Activated naive CD4-positive, alpha-beta T cell (primary cell): ENCODE measurements around the gene USP24.

Experiments
- DNase-seq, 4 experiments: peaks; one replicate each; lab custom pipeline; 2025; lab: John Stamatoyannopoulos, UW

USP24 gene

DNA sequence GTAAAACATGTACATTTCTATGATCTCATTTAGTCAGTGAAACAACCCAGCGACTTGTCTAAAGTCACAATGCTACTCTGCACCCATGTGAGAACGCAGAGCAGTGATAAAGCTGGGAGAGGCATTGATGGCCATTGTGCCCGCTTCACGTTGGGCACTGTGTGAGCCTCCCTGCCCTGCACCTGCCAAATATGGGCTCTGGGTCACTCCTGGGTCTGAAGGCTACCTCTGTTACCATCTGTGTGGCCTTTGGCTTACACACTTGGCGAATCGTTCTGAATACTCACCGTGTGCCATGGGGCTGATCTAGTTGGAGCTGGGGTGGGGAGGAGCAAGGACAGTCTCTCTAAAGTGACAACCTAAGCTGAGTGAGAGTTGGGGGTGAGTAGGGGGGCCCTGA, 145.9 kb downstream of the USP24 start:
- DNase-seq: no peak

DNA sequence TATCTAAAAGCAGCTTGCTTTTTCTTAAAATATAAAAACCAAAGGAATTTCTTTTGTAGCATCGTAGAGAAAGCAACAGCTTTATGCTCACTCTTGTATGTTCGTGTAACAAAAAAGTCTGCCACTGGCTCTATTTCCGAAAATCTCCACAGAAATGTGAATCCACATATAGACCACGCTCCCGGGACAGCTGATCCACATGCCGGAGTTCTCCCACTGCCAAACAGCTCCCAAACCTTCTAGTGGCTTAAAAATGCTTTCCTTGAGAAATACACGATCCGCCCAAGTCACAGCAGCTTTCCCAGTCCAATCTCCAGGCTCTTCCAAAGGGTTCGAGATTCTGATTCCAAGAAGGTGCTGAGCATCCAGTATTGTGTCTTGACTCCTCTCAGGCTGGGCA, 146.5 kb downstream of the USP24 start:
- no peak for DNase-seq

DNA sequence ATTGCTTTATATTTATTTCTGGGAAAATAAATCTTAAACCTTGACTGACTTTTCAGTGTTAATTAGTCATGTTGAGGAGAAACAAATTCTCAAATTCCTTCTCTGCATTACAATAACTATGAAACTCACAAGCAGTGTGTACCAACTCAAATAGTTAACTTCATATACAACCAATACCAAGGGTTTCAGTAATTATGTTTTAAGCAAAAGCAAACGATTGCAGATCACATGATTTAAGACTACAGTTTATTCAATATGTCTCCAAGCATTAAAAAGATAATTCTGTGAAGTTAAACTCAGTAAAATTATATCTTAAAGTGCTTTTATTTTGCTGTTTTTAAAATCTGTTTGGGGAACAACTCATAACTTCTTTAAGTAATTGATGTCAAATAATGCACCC, 147.2 kb downstream of the USP24 start:
- no peak for DNase-seq

DNA sequence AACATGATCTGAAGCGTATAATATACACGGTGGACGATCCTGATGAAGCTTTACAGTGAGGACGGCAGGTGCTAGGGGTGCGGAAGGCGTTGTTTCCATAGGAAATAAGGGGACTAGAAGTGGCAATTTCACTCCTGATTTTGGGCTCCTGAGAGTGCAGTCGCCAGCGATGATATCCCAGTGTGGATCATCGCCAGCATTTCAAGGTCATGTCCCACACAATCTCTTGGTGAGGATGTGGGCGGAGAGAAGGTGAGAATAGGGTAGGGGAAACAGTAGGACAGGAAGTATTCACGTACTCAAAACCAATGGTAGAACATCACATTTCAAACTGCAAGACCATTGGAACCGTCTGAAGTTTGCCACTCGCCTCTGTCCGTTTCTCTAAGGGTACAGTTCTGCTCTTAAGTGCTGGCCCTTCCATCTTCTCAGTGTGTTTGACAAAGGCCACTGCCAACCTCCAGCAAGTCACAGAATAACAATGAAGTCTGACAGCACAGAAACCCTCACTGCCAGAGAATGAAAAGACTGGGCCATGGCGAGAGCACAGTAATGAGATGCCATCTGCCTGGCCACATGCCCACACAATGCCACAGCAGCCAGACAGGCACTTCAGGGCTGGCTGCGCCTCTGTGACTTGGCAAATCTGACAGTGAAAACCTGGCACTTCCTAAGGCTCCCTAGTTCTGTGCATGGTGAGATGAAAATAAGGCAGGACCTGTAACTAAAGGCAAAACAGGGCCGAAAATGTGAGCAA, 148.0 kb downstream of the USP24 start:
- DNase-seq: no peak

DNA sequence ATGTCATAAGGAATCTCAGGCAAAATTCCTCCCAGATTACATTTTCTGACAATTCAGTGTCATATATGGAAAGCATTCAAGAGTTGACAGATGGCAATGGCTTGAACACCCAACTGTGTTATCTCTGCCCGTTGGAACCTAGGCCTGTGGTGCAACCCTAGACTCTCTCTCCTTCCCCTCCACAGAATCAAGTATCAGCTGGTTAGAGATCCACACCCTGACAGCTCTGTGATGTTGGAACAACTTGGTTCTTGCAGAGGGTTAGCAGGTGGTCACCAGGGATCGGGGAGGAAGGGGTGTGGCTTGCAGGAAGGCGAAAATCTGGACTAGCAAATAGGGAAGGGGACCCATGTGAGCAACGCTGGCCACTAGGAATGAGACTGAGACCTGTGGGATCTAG, 149.5 kb downstream of the USP24 start:
- no peak for DNase-seq

DNA sequence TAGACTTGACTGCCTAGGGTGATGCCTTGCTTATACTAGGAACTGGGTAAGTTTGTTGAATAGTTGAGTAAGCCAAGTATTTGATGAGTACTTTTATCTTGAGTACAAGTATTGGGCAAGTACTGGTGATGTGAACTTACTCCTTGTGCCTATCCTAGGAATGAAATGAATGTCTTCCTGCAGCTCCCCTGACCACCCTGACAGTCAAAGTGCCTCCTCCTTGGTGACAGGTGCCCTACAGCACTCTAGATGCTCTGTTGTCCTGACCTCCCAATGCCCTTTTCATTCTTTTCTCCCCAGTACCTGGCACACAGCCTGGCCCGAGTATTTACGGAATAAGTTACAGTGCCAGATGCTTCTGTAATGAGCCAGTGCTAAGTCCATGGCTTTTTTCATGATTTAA, 150.3 kb downstream of the USP24 start:
- DNase-seq: no peak

DNA sequence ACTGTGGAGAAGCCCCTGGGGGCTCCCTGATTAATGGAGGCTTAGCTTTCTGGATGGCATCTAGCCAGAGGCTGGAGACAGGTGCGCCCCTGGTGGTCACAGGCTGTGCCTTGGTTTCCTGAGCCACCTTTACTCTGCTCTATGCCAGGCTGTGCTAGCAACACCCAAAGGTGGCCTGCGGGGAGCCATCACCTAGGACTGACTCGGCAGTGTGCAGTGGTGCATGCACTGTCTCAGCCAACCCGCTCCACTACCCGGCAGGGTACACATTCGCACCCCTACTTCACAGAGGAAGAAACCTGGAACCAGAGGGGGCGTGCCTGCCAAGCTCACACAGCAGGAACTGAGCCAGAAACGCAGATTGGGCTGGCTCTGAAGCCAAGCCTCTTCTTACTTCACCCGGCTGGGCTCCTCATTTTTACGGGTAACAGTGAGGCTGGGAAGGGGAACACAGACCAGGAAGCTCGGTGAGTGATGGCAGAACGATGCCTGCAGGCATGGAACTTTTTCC, 151.0 kb downstream of the USP24 start:
- no peak for DNase-seq

DNA sequence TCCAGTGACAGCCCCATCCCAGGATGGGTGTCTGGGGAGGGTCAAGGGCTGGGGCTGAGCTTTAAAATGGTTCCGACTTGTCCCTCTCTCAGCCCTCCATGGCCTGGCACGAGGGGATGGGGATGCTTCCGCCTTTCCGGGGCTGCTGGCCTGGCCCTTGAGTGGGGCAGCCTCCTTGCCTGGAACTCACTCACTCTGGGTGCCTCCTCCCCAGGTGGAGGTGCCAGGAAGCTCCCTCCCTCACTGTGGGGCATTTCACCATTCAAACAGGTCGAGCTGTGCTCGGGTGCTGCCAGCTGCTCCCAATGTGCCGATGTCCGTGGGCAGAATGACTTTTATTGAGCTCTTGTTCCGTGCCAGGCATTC, 151.6 kb downstream of the USP24 start:
- no peak for DNase-seq

DNA sequence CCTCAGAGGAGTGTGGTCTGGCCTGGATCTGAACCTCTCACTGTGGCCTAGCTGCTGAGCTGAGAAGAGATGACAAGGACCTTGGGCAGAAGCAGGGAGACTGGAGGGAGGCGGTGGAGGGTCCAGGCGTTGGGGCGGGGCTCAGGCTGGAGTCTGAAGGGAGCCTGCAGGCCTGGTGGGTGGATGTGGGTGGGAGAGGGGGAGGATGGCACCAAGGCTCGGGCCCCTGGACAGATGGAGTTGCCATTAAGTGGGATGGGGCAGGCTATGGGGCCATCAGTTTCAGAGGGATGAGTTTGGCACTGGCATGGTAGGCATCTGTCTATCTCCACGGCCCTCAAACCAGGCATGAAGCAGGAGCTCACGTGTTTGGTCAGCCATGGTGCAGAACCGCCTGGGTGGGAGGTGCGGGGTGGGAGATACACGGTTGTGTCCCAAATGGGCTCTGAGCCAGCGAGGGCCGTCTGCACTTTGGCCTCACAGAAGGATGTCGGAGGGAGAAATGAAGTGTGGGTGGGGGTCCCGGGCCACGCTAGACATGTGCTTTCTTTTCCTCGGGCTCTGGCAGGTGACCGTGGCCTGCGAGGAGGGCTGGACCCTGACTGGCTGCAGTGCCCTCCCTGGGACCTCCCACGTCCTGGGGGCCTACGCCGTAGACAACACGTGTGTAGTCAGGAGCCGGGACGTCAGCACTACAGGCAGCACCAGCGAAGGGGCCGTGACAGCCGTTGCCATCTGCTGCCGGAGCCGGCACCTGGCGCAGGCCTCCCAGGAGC, 152.2 kb downstream of the USP24 start:
- no peak for DNase-seq

DNA sequence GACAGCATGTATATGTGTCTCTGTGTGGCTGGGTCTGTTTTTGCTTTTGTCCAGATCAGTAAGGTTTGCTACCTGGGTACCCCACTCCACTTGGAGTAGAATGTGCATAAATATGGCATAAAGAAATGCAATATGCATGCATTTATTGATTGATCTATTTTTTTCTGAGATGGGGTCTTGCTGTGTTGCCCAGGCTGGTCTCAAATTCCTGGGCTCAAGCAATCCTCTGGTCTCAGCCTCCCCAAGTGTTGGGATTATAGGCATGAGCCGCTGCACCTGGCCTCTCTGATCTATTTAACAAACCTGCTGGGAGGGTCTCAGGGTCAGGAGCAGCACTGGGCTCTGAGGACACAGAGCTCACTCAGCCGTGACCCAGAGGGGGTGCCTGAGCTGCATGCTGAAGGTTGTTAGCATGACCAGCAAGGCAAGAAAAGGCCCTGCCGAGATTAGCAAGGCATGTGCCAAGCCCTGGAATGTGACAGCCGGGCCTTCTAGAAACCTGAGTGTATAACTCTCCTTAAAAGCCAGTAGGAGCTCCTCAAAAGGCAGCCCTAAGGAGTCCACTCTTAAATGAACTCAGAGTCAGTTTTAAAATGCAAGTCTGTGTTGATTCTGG, 153.3 kb downstream of the USP24 start:
- DNase-seq: no peak

DNA sequence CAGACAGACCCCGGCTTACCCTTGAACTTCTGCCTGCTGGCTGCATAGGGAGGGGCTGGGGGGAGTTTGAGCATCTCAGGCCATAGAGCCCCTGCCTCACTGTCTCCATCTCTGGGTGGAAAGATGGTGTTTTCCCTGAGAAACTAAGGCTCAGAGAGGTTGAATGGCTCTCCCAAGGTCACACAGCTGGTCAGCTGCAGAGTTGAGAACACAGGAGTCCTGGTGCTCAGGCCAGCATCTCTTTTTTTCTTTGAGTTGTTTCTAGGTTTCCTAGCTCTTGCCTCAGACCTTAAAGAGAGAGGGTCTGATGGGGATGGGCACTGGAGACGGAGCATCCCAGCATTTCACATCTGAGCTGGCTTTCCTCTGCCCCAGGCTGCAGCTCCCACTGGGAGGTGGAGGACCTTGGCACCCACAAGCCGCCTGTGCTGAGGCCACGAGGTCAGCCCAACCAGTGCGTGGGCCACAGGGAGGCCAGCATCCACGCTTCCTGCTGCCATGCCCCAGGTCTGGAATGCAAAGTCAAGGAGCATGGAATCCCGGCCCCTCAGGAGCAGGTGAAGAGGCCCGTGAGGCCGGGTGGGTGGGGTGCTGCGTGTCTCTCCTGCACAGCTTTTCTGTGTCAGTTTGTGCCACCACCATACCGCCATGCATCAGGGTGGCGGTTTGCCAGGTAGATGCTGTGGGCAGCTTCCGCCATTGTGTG, 154.0 kb downstream of the USP24 start:
- no peak for DNase-seq

DNA sequence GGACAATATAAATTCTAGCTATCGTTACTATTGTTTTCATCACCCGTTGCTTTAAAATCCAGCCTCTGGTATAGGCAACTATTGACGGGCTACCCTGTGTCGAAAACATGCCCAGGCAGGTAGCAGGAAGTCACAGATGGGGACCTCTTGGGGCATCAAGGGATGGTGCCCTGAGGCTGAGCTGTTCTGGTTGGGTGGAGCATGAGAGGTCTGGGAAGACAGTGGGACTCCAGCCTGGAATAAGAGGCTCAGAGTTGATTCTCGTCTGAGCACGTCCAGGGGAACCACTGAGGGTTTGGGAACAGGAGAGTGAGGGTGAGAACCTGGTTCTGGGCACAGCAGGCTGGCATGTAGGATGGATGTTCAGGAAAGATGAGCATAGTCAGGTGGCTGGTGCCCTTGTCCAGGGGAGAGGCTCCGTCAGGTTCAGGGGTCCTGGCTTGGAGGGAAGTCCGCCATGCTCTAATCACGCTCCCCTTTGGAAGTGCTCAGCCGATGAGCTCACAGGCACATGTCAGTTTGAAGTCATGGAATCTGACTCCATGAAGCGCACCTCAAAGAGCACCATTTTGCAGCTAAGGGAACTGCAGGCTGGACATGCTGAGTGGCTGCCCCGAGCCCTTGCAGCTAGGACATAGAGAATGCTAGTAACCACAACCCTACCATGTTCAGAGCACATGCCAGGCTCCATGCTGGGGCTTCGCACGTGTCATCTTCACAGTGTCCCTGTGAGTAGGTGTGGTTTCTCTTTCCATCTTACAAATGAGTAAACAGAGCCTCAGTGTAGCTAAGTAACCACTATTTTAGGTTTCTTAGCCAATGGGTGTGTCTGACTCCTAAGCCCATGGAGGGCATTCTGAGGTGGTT, 154.8 kb downstream of the USP24 start:
- DNase-seq: no peak

DNA sequence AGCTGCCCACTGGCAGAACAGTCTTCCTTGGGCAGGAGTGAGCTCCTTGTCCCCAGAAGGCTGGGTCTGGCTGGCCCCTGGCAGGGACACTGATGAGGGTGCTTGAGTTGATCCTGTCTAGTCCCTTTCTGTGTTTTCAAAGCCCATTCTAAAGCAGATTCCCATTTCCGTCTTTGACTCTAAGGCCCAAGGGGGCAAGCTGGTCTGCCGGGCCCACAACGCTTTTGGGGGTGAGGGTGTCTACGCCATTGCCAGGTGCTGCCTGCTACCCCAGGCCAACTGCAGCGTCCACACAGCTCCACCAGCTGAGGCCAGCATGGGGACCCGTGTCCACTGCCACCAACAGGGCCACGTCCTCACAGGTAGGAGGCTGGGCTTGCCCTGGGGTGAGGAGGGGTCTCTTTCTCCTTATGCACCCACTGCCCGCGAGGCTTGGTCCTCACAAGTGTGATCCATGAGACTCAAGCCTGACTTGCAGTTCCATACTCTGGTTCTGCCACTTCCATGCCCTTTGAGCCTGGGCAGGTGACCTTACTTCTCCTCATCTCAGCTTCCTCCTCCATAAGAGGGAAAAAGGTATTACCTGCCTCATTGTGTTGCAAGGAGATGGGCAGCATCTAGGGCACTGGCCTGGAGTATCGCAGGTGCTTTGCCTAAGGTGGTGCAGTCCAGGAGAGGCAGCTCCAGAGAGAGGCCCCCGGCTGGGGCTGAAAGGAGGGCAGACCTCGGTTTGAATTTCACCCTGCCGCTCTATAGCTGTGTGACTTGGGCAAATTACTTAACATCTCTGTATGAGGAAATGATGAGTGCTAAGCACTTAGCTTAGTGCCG, 155.6 kb downstream of the USP24 start:
- DNase-seq: no peak

DNA sequence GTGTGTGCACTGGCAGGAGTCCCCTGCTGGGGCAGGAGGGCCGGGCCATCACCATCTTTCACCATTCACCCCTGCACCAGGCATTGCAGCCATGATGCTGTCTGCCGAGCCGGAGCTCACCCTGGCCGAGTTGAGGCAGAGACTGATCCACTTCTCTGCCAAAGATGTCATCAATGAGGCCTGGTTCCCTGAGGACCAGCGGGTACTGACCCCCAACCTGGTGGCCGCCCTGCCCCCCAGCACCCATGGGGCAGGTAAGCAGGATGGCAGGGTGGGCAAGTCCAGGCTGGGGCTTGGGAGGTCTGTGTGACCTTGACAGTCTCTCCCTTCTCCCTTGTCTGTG, 157.2 kb downstream of the USP24 start:
- no peak for DNase-seq

DNA sequence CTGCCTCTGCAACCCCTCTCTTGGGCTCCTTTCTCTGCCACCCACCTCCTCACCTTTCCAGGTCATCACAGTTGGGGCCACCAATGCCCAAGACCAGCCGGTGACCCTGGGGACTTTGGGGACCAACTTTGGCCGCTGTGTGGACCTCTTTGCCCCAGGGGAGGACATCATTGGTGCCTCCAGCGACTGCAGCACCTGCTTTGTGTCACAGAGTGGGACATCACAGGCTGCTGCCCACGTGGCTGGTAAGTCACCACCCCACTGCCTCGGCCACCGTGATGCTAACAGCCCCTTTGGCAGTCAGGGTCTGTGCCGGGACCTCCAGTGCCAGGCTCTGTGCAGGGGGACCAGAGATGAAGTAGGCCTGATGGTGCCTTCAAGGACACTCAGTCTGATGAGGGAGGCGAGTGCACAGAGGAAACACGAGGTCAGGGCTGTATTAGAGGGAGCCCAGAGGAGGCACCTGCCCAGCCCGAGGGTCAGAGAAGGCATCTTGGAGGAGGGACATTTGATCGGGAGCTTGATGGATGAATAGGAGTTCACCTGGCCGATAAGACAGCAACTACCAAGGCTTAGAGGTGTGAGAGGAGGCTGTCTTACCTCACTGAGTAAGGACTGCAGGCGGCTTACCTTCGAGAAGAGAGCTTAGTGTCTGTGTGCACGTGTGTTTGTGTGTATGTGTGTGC, 157.8 kb downstream of the USP24 start:
- no peak for DNase-seq

DNA sequence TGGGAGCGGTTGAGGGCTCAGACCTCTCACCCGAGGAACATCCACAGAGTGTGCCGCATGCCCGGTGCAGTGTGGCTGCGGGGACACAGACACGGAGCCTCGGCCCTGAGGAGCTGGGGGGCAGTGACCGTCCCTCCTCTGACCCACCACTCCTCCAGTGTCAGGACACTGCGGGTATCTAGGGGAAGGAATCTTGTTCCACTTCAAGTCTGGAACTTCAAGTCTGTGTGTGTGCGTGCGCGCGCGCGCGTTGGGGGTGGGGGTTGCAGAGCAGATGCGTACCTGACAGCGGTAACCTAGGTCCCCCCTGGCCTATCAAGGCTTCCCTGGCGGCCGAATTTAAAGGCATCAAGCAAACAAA, 158.6 kb downstream of the USP24 start:
- DNase-seq: no peak

DNA sequence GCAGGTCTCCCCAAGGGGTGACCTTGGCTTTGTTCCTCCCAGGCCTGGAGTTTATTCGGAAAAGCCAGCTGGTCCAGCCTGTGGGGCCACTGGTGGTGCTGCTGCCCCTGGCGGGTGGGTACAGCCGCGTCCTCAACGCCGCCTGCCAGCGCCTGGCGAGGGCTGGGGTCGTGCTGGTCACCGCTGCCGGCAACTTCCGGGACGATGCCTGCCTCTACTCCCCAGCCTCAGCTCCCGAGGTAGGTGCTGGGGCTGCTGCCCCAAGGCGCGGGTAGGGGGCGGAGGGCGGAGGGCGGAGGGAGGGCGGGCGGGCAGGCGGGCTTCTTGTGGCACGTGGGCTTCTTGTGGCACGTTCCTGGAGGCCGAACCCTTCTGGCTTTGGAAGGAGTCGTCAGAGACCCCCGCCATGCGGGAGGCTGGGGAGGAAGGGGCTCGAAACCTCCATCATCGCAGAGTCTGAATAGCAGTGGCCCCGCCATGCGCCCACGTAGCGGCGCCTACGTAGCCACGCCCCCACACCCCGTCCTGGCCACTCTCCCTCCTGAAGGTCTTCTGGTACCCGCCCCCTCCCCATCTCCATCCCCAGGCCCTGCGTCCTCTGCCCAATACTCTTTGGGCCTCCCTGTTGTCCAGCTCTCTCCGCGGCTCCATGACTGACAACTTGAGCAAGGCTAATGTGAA, 159.1 kb downstream of the USP24 start:
- no peak for DNase-seq

DNA sequence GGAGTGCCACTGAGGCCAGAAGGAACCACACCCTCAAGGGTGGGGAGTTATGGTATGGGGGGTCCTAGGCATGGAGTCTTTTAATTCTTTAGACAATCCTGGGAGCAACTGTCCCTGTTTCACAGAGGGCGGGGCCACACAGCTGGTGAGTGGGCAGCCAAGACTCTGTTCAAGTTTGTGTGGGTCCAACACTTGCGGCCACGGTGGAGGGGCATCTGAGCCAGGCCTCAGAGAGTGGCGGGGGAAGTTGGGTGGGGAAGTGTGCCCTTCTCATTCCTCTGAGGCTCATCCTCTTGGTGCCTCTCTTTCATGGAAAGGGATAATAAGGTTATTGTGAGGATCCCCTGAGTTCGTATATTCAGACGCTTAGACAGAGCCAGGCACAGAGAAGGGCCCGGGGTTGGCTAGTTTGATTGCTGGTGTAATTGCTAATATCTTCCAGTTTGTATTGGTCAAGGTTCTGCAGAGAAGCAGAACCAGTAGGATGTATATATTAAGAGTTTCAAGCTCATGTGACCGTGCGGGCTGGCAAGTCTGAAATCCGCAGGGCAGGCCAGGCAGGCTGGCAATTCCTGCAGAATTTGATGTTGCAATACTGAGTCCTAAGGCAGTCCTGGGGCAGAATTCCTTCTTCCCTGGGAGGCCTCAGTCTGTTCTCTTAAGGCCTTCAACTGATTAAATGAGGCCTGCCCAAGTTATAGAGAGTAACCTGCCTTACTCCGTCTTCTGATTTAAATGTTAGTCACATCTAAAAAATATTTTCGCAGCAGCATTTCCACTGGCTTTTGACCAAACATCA, 159.9 kb downstream of the USP24 start:
- DNase-seq: no peak

DNA sequence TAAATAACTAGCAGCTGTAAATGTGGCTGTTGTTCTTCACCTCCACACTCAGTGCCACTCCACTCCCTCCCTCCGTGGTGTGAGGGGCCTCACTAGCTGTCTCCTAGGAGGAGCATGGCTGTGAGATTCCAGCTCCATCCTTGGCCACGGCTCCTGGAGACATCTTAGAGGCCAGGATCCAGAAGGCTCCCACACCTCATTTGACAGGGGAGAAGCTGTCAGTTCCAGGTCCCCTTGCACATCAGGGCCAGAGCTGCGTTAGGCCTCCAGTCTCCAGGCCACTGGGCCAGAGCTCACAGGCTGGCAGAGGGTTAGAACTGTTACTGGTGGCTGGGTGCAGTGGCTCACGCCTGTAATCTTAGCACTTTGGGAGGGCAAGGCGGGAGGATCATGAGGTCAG, 160.8 kb downstream of the USP24 start:
- DNase-seq: no peak
